Neural progenitor cell (in vitro differentiated cells): Measurements from ENCODE around the gene GRHL1.

Source experiments
- EZH2phosphoT487 ChIP-seq: fragments of 200-600 bp; sonication (generic); IDR thresholded peaks from 2 replicates; pipeline ENCODE4 v1.6.1; 2017; ENCODE audit warnings: antibody characterized with exemption
- TF ChIP-seq, protein P1 (sequence below): fragments of 200-600 bp; sonication (generic); IDR thresholded peaks from 2 replicates; pipeline ENCODE4 v1.5.1; 2017; ENCODE audit warnings: antibody characterized with exemption, mild to moderate bottlenecking

DNA sequence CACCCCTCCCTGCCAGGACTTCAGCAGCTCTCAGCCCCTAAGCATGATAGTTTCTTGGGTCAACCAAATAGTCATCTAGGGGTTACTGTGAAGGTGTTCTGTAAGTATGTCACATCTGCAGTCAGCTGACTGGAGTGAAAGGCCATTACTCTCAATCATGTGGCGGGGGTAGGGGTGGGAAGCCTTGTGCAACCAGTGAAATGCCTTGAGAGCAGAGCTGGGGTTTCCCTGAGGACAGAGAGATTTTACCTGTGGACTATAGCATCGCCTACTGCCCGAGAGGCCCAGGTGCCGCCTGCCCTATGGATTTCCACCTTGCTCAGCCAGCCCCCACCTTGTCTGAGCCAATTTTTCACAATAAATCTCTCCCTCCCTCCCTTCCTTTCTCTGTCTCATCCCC is 71.0 kb downstream of the GRHL1 start:
- TF ChIP-seq, protein P1, sequence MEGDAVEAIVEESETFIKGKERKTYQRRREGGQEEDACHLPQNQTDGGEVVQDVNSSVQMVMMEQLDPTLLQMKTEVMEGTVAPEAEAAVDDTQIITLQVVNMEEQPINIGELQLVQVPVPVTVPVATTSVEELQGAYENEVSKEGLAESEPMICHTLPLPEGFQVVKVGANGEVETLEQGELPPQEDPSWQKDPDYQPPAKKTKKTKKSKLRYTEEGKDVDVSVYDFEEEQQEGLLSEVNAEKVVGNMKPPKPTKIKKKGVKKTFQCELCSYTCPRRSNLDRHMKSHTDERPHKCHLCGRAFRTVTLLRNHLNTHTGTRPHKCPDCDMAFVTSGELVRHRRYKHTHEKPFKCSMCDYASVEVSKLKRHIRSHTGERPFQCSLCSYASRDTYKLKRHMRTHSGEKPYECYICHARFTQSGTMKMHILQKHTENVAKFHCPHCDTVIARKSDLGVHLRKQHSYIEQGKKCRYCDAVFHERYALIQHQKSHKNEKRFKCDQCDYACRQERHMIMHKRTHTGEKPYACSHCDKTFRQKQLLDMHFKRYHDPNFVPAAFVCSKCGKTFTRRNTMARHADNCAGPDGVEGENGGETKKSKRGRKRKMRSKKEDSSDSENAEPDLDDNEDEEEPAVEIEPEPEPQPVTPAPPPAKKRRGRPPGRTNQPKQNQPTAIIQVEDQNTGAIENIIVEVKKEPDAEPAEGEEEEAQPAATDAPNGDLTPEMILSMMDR, result no peak
- no peak for TF ChIP-seq EZH2phosphoT487
